IPS DF 6.9 (cell line): ENCODE measurements around the gene CNN2.

ENCODE experiments used
- DNase-seq: peaks from one replicate; pipeline ENCODE4 v3.0.0-alpha.2; 2013; ENCODE audit warnings: low read depth, low spot score
- H3K27ac ChIP-seq: one replicate; pipeline ENCODE4 v1.5.1; 2013; ENCODE audit warnings: low read length, control low read depth
- H3K27me3 ChIP-seq: 2 replicates; pipeline ENCODE4 v1.6.1; 2013; ENCODE audit warnings: mild to moderate bottlenecking, low read length; ENCODE audit not compliant: control insufficient read depth, insufficient read depth
- H3K36me3 ChIP-seq: 2 replicates; pipeline ENCODE4 v1.6.1; 2013; ENCODE audit warnings: low read length; ENCODE audit not compliant: control insufficient read depth, insufficient read depth
- H3K4me1 ChIP-seq: 2 replicates; pipeline ENCODE4 v1.6.1; 2013; ENCODE audit warnings: low read length; ENCODE audit not compliant: control insufficient read depth, insufficient read depth
- H3K4me3 ChIP-seq: 2 replicates; pipeline ENCODE4 v1.5.1; 2013; ENCODE audit warnings: mild to moderate bottlenecking, low read length
- H3K9me3 ChIP-seq: 2 replicates; pipeline ENCODE4 v1.6.1; 2013; ENCODE audit warnings: low read length, inconsistent platforms; ENCODE audit not compliant: control insufficient read depth, insufficient read depth
- WGBS: extraction: QIAGEN DNeasy Blood & Tissue Kit; methylation state at CpG from one replicate; pipeline ENCODE4 v1.1.7; 2013; ENCODE audit warnings: mixed read lengths, missing lambda C conversion rate; ENCODE audit not compliant: insufficient read length, insufficient coverage; 5-methylcytosine and 5-hydroxymethylcytosine counted together

CNN2 gene

GRCh38 chr19:995051-995827 is 31.2 kb upstream of the CNN2 start:
- no CpG with 5 or more reads among the region's 26 CpGs for WGBS

GRCh38 chr19:996051-996838 is 30.2 kb upstream of the CNN2 start:
- Histone ChIP-seq H3K27me3 (peaks cover 5% of the 10 kb centered on the region), H3K4me1 (no peaks in the 10 kb centered on the region), H3K36me3 (peaks cover 7% of the 10 kb centered on the region; the same call in 1 of the 2 replicates), H3K27ac (no peak overlapping the region), H3K4me3 (peak overlapping the region; percentile 3; the same call in 1 of the 2 replicates), H3K9me3 (no peaks in the 10 kb centered on the region)
- WGBS: no CpG with 5 or more reads among the region's 64 CpGs
- no peak for DNase-seq

More at GRCh38 chr19:995051-995827, 31.2 kb upstream of the CNN2 start:
- Histone ChIP-seq H3K9me3 (no peaks in the 10 kb centered on the region), H3K27me3 (no peaks in the 10 kb centered on the region), H3K4me3 (no peak overlapping the region), H3K27ac (no peak overlapping the region), H3K4me1 (peaks cover 3% of the 10 kb centered on the region; the same call in 1 of the 2 replicates), H3K36me3 (peaks cover 15% of the 10 kb centered on the region; the same call in 1 of the 2 replicates)
- no peak for DNase-seq

- Histone ChIP-seq H3K27ac (no peak overlapping the region), H3K4me1 (no peaks in the 10 kb centered on the region), H3K4me3 (no peak overlapping the region), H3K27me3 (peaks cover 7% of the 10 kb centered on the region), H3K9me3 (no peaks in the 10 kb centered on the region), H3K36me3 (no peaks in the 10 kb centered on the region; the same call in 1 of the 2 replicates)
- no peak for DNase-seq
- whole genome bisulfite sequencing: no CpG with 5 or more reads among the region's 6 CpGs
Measured at GRCh38 chr19:998064-998463, 28.3 kb upstream of the CNN2 start.

GRCh38 chr19:999379-999719 is 27.1 kb upstream of the CNN2 start:
- DNase-seq: no peak
- H3K4me3 ChIP-seq: no peak overlapping the region
- H3K27ac ChIP-seq: no peak overlapping the region
- no peaks in the 10 kb centered on the region; the same call in 1 of the 2 replicates for H3K4me1 ChIP-seq
- no peaks in the 10 kb centered on the region for H3K36me3 ChIP-seq
- peaks cover 7% of the 10 kb centered on the region for H3K27me3 ChIP-seq
- no peaks in the 10 kb centered on the region for H3K9me3 ChIP-seq
- no CpG with 5 or more reads among the region's 3 CpGs for WGBS

GRCh38 chr19:1000095-1000494 is 26.3 kb upstream of the CNN2 start, which contains the start of gene GRIN3B:
TSS of gene GRIN3B (plus strand) at chr19:1000419. CDS start at chr19:1000438, 19 bp downstream.
- no peaks in the 10 kb centered on the region; the same call in 1 of the 2 replicates for H3K4me1 ChIP-seq
- no peak within 1 kb of the TSS for H3K27ac ChIP-seq
- peak within 1 kb of the TSS; percentile 61; the same call in 1 of the 2 replicates for H3K4me3 ChIP-seq
- no peaks in the 10 kb centered on the region for H3K36me3 ChIP-seq
- H3K9me3 ChIP-seq: no peaks in the 10 kb centered on the region
- H3K27me3 ChIP-seq: peaks cover 7% of the 10 kb centered on the region
- no CpG with 5 or more reads among the region's 43 CpGs for WGBS
- DNase-seq: peak; percentile 47

- Histone ChIP-seq H3K27me3 (peaks cover 7% of the 10 kb centered on the region), H3K4me1 (no peaks in the 10 kb centered on the region; the same call in 1 of the 2 replicates), H3K4me3 (peak overlapping the region; percentile 61; the same call in 1 of the 2 replicates), H3K27ac (no peak overlapping the region), H3K9me3 (no peaks in the 10 kb centered on the region), H3K36me3 (no peaks in the 10 kb centered on the region)
- no peak for DNase-seq
- WGBS: no CpG with 5 or more reads among the region's 73 CpGs
Measured at GRCh38 chr19:1000591-1001537, 25.5 kb upstream of the CNN2 start.

DNA sequence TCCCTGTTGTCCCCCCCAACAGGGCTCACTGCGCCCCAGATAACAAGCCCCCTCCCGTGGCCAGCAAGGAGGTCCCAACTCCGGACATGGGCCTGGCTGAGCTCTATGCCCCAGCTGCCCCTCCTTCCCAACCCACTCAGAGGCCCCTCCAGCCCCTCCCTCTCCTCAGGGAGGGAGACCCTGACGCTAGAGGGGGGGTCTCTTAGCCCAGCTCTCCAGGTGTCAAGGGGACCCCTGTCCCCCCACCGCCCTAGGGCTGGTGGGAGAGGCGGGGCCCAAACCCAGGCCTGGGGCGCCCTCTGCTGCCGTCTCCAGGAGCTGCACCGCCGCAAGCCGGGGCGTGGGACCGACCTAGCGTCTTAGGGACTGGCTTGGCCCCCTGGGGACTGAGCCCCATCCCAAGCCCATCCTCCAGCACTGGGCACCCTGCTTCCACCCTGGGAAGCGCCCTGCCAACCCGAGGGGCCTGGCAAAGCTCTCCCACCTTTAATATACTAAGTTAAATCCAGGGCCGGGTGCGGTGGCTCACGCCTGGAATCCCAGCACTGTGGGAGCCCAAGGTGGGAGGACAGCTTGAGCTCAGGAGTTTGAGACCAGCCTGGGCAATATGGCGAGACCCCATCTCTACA is 24.8 kb upstream of the CNN2 start:
- Histone ChIP-seq H3K27ac (no peak overlapping the region), H3K4me1 (no peaks in the 10 kb centered on the region; the same call in 1 of the 2 replicates), H3K36me3 (no peaks in the 10 kb centered on the region), H3K9me3 (no peaks in the 10 kb centered on the region), H3K4me3 (no peak overlapping the region), H3K27me3 (peaks cover 7% of the 10 kb centered on the region)
- DNase-seq: no peak
- no CpG with 5 or more reads among the region's 20 CpGs for WGBS

DNA sequence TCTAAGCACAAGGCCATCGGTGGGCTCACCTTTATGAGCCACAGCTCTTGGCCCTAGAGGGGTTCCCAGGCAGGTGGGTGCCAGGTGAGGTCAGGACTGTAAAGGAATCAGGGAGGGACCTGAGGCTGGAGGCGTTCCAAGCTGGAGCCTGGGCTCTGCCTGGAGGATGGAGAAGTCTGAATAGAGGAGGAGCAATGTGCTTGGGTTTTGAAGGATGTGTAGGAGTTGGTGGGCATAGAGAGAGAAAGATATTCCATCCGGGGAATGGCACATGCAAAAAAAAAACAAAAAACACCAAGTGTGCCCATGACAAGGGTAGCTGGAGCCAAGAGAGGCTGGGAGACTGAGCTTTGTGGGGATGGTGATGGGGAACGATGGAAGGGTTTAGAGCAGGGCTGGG is 23.8 kb upstream of the CNN2 start:
- Histone ChIP-seq H3K4me3 (no peak overlapping the region), H3K9me3 (no peaks in the 10 kb centered on the region), H3K27ac (no peak overlapping the region), H3K36me3 (no peaks in the 10 kb centered on the region), H3K4me1 (no peaks in the 10 kb centered on the region; the same call in 1 of the 2 replicates), H3K27me3 (peaks cover 7% of the 10 kb centered on the region)
- WGBS: no CpG with 5 or more reads among the region's 4 CpGs
- no peak for DNase-seq

GRCh38 chr19:1003283-1003682 is 23.1 kb upstream of the CNN2 start:
- H3K36me3 ChIP-seq: no peaks in the 10 kb centered on the region

More at GRCh38 chr19:1003283-1003682, 23.1 kb upstream of the CNN2 start:
- no CpG with 5 or more reads among the region's 37 CpGs for WGBS
- Histone ChIP-seq H3K4me3 (no peak overlapping the region), H3K27me3 (peaks cover 7% of the 10 kb centered on the region), H3K27ac (no peak overlapping the region), H3K4me1 (no peaks in the 10 kb centered on the region; the same call in 1 of the 2 replicates), H3K9me3 (no peaks in the 10 kb centered on the region)
- no peak for DNase-seq
